Testis (tissue), 2 donors: ENCODE results near the gene MRAP.

Experiments
- POLR2A ChIP-seq: fragments of 450-650 bp; IDR thresholded peaks from one replicate; pipeline ENCODE4 v1.6.1; 2017; ENCODE audit warnings: antibody characterized with exemption, mild to moderate bottlenecking, moderate library complexity
- TF ChIP-seq, protein P1 (sequence below), 3 experiments: fragments of 450-650 bp in 2 of 3; fragments of 200-600 bp in 1 of 3; sonication (generic) in 1 of 3; IDR thresholded peaks; one replicate each; pipeline ENCODE4 v1.5.1; 2016 to 2019; ENCODE audit warnings: antibody characterized with exemption in 3 of 3, mild to moderate bottlenecking in 2 of 3, moderate library complexity in 1 of 3

DNA sequence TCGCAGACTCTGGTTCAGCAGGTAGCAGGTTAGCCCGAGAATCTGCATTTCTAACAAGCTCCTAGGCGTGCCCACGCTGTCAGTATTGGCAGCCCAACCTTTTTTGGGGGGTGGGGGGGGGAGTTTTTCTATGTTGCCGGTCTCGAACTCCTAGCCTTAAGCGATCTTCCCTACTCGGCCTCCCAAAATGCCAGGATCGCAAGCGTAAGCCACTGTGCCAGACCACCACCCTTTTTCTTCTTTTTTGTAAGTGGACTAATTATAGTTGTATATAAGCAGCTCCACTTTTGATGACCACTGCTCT lies 19.3 kb upstream of the MRAP start:
- TF ChIP-seq, protein P1, sequence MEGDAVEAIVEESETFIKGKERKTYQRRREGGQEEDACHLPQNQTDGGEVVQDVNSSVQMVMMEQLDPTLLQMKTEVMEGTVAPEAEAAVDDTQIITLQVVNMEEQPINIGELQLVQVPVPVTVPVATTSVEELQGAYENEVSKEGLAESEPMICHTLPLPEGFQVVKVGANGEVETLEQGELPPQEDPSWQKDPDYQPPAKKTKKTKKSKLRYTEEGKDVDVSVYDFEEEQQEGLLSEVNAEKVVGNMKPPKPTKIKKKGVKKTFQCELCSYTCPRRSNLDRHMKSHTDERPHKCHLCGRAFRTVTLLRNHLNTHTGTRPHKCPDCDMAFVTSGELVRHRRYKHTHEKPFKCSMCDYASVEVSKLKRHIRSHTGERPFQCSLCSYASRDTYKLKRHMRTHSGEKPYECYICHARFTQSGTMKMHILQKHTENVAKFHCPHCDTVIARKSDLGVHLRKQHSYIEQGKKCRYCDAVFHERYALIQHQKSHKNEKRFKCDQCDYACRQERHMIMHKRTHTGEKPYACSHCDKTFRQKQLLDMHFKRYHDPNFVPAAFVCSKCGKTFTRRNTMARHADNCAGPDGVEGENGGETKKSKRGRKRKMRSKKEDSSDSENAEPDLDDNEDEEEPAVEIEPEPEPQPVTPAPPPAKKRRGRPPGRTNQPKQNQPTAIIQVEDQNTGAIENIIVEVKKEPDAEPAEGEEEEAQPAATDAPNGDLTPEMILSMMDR (IDR thresholded peaks at IDR 0.05): no peak
- TF ChIP-seq POLR2A: no peak
